Lower leg skin (tissue), 3 donors: ENCODE measurements around the gene GYPC.

Experiments
- CTCF ChIP-seq, 3 donors: fragments of 450-650 bp; IDR thresholded peaks; one replicate each; pipeline ENCODE4 v1.5.1; 2016; ENCODE audit warnings: antibody characterized with exemption in 3 of 3, mild to moderate bottlenecking in 3 of 3, moderate library complexity in 2 of 3
- POLR2A ChIP-seq, 2 donors: fragments of 450-650 bp; IDR thresholded peaks; one replicate each; pipeline ENCODE4 v1.6.1; 2016 to 2017; ENCODE audit warnings: antibody characterized with exemption in 2 of 2, mild to moderate bottlenecking in 1 of 2, moderate library complexity in 1 of 2

- TF ChIP-seq CTCF (IDR thresholded peaks at IDR 0.05) (no peak), POLR2A (IDR thresholded peaks at IDR 0.05) (no peak)
Observed at GRCh38 chr2:126703311-126703710, 47.4 kb downstream of the GYPC start.
